Hepatocyte (in vitro differentiated cells): ENCODE data around the gene ALOX5. TPM values are rescaled to one million over a fixed set of nuclear protein-coding genes. Genes with fewer than 3 reads are reported as not detected.

Source experiments
- DNase-seq: peaks from one replicate; pipeline ENCODE4 v3.0.0-alpha.2; 2016; ENCODE audit warnings: low spot score
- H2AFZ ChIP-seq: fragments of 200-600 bp; sonication (generic); 2 replicates; pipeline ENCODE4 v1.6.0; 2016; ENCODE audit warnings: antibody characterized with exemption, mild to moderate bottlenecking
- H3K27ac ChIP-seq: fragments of 200-600 bp; sonication (generic); 2 replicates; pipeline ENCODE4 v1.5.1; 2016; ENCODE audit warnings: mild to moderate bottlenecking
- H3K27me3 ChIP-seq: fragments of 200-600 bp; sonication (generic); 2 replicates; pipeline ENCODE4 v1.6.1; 2016
- H3K36me3 ChIP-seq: fragments of 200-600 bp; sonication (generic); replicated peaks from 2 replicates; pipeline ENCODE4 v1.5.1; 2016; ENCODE audit warnings: low read depth; ENCODE audit not compliant: insufficient read depth
- H3K4me1 ChIP-seq: fragments of 200-600 bp; sonication (generic); 2 replicates; pipeline ENCODE4 v1.5.1; 2016; ENCODE audit warnings: mild to moderate bottlenecking, moderate library complexity; ENCODE audit not compliant: insufficient read depth
- H3K4me2 ChIP-seq: fragments of 200-600 bp; sonication (generic); 2 replicates; pipeline ENCODE4 v1.6.0; 2016
- H3K4me3 ChIP-seq: fragments of 200-600 bp; sonication (generic); 2 replicates; pipeline ENCODE4 v1.5.1; 2016; ENCODE audit warnings: mild to moderate bottlenecking
- H3K79me2 ChIP-seq: fragments of 200-600 bp; sonication (generic); 2 replicates; pipeline ENCODE4 v1.6.0; 2017; ENCODE audit warnings: mild to moderate bottlenecking
- H3K9me2 ChIP-seq: fragments of 200-600 bp; sonication (generic); replicated peaks from 2 replicates; pipeline ENCODE4 v1.6.0; 2017; ENCODE audit warnings: mild to moderate bottlenecking; ENCODE audit not compliant: insufficient read depth
- H3K9me3 ChIP-seq: fragments of 200-600 bp; sonication (generic); 2 replicates; pipeline ENCODE4 v1.5.1; 2016; ENCODE audit warnings: low read depth, mild to moderate bottlenecking
- H4K20me1 ChIP-seq: fragments of 200-600 bp; sonication (generic); 2 replicates; pipeline ENCODE4 v1.6.0; 2016; ENCODE audit warnings: mild to moderate bottlenecking; ENCODE audit not compliant: insufficient read depth, poor library complexity, severe bottlenecking
- EZH2 ChIP-seq: fragments of 200-600 bp; sonication (generic); IDR thresholded peaks from 2 replicates; pipeline ENCODE4 v1.6.1; 2016; ENCODE audit warnings: antibody characterized with exemption, mild to moderate bottlenecking, borderline replicate concordance
- EZH2phosphoT487 ChIP-seq: fragments of 200-600 bp; sonication (generic); IDR thresholded peaks from one replicate; pipeline ENCODE4 v1.6.1; 2018; ENCODE audit warnings: antibody characterized with exemption, mild to moderate bottlenecking, low read depth, moderate library complexity; ENCODE audit not compliant: unreplicated experiment, severe bottlenecking
- WGBS: methylation state at CpG from one replicate; pipeline ENCODE4 v1.1.6; 2016; ENCODE audit warnings: low lambda C conversion rate; ENCODE audit errors: missing lambda C conversion rate; 5-methylcytosine and 5-hydroxymethylcytosine counted together
- polyA plus RNA-seq: library from polyadenylated mRNA; unstranded; fragments of >200 nt; fragmentation: Nextera tagmentation; extraction: Ambion mirVana; gene quantifications from 2 replicates; pipeline ENCODE4 v1.2.1, GENCODE V29; 2016
- total RNA-seq: library from RNA; depleted of rRNA; stranded (reverse); fragments of >200 nt; gene quantifications from 2 replicates; pipeline ENCODE4 v1.2.3, GENCODE V29; 2014
- TF ChIP-seq, protein P1 (sequence below): fragments of 200-600 bp; sonication (generic); IDR thresholded peaks from 2 replicates; pipeline ENCODE4 v1.5.1; 2016; ENCODE audit warnings: antibody characterized with exemption, mild to moderate bottlenecking; ENCODE audit not compliant: poor library complexity

ALOX5 gene
- total and polyA plus RNA-seq, 2 experiments from 2014 or later: 3.5 to 4.4 TPM

DNA sequence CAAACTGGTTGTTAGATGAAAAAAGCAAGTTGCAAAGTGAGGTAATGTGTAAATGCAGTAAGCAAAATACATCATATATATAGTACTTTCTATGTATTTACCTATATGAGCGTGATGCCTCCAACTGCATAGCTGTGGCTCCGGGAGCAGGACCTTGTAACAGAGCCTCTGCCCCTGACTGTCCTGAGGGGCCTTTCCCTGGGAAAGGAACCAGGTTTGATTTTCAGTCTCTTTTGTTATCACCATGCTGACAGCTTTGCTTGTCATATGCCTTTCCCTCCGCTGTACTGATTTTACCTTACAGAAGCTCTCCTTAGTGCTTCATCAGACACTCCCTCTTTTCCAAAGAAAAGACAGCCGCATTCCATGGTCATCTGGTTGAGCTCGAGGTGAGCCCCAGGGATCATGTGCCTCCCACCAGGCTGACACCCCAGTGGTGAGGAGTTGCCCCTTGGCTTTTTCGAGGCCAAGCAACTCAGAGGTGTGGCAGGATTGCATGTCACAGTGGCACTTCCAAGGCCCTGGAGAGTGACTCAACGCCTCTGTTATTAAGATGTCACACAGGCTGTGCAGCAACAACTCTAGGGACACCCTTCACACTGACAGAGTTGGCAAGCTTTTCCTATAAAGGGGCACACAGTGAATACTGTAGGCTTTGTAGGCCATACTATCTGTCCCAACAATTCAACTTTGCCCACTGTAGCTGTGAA, 78.9 kb downstream of the ALOX5 start:
- Histone ChIP-seq H3K79me2 (no peaks in the 10 kb centered on the region), H3K9me2 (no peaks in the 10 kb centered on the region), H4K20me1 (no peaks in the 10 kb centered on the region), H3K4me3 (no peak overlapping the region), H3K36me3 (no peaks in the 10 kb centered on the region), H2AFZ (no peak overlapping the region), H3K4me1 (no peaks in the 10 kb centered on the region), H3K4me2 (no peak overlapping the region), H3K9me3 (no peaks in the 10 kb centered on the region), H3K27me3 (no peaks in the 10 kb centered on the region), H3K27ac (no peak overlapping the region)
- 71% methylated on average over 7 of the region's 7 CpGs for WGBS
- DNase-seq: no peak
- TF ChIP-seq EZH2phosphoT487: no peak
- no peak for TF ChIP-seq EZH2
- TF ChIP-seq, protein P1, sequence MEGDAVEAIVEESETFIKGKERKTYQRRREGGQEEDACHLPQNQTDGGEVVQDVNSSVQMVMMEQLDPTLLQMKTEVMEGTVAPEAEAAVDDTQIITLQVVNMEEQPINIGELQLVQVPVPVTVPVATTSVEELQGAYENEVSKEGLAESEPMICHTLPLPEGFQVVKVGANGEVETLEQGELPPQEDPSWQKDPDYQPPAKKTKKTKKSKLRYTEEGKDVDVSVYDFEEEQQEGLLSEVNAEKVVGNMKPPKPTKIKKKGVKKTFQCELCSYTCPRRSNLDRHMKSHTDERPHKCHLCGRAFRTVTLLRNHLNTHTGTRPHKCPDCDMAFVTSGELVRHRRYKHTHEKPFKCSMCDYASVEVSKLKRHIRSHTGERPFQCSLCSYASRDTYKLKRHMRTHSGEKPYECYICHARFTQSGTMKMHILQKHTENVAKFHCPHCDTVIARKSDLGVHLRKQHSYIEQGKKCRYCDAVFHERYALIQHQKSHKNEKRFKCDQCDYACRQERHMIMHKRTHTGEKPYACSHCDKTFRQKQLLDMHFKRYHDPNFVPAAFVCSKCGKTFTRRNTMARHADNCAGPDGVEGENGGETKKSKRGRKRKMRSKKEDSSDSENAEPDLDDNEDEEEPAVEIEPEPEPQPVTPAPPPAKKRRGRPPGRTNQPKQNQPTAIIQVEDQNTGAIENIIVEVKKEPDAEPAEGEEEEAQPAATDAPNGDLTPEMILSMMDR: no peak

DNA sequence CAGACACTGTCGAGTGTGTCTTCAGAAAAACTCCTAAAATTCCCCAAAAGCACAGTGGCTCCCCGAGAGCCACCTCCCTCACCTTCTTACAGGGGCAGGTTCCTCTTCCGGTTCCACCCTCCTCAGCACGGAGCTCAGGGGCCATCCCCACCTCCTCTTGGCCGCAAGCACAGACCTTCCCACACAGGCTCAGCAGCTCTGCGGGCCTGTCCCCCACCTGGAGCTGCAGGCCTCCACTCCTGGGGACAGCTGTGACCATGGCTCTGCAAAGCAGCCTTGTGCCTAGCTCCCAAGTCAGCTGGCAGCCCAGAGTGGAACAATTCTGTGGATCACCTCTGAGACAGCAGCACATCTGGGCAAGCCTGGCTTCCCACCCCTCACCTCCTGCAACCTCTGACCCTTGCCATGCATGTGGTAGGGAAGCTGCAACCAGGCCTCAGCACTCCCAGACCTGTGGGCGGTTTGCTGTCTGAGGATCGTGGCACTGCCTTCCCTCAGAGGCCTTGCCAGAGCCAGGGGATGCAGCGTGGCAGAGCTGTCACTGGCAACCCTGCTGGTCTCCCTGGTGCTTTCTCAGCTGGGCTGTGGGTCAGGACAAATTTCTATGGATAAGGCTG, 79.7 kb downstream of the ALOX5 start:
- no peaks in the 10 kb centered on the region for H3K36me3 ChIP-seq
- no peaks in the 10 kb centered on the region for H3K4me1 ChIP-seq
- no peak overlapping the region for H2AFZ ChIP-seq
- H3K27ac ChIP-seq: no peak overlapping the region
- no peaks in the 10 kb centered on the region for H3K9me2 ChIP-seq
- no peaks in the 10 kb centered on the region for H3K9me3 ChIP-seq
- 94% methylated on average over 9 of the region's 9 CpGs for WGBS
- TF ChIP-seq EZH2 (no peak), EZH2phosphoT487 (no peak)
- TF ChIP-seq, protein P1: no peak
- DNase-seq: no peak
- H3K4me3 ChIP-seq: no peak overlapping the region
- no peak overlapping the region for H3K4me2 ChIP-seq
- no peaks in the 10 kb centered on the region for H4K20me1 ChIP-seq
- H3K79me2 ChIP-seq: no peaks in the 10 kb centered on the region
- H3K27me3 ChIP-seq: no peaks in the 10 kb centered on the region

DNA sequence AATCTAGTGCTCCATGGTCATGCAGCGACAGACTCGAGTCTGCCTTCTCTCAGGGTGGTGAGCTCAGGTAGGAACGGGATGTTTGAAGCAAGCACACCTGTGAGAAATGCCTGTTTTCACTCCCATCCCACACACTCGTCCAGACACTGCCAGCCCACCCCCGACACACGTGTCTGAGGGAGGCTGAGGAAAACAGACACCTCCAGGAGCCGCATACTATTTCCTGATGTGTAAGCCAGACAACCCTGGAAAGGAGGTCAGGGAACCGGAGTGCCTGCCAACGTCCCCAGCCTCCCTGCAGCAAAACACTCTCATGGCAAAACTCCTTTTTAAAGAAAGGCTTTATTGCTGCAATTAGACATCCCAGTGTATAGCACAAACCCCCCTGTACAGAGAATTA, 80.2 kb downstream of the ALOX5 start:
- WGBS: 65% methylated on average over 9 of the region's 9 CpGs
- no peak for DNase-seq
- Histone ChIP-seq H3K4me1 (no peaks in the 10 kb centered on the region), H3K9me3 (no peaks in the 10 kb centered on the region), H3K9me2 (no peaks in the 10 kb centered on the region), H4K20me1 (no peaks in the 10 kb centered on the region), H3K4me2 (no peak overlapping the region), H3K79me2 (no peaks in the 10 kb centered on the region), H3K27ac (no peak overlapping the region), H3K27me3 (no peaks in the 10 kb centered on the region), H2AFZ (no peak overlapping the region), H3K36me3 (no peaks in the 10 kb centered on the region), H3K4me3 (no peak overlapping the region)
- TF ChIP-seq EZH2 (no peak), EZH2phosphoT487 (no peak)
- TF ChIP-seq, protein P1: no peak
